ENCODE measurements around the gene PIP5K1B. TPM values are rescaled to one million over a fixed set of nuclear protein-coding genes. Genes with fewer than 3 reads are reported as not detected.

PIP5K1B gene
- total and polyA plus RNA-seq, 10 of the 15 experiments (the other 5 are each of a cell fraction or from before 2014, with no cell fraction given) = 6.8 to 16.3 (median 10.6) TPM

DNA sequence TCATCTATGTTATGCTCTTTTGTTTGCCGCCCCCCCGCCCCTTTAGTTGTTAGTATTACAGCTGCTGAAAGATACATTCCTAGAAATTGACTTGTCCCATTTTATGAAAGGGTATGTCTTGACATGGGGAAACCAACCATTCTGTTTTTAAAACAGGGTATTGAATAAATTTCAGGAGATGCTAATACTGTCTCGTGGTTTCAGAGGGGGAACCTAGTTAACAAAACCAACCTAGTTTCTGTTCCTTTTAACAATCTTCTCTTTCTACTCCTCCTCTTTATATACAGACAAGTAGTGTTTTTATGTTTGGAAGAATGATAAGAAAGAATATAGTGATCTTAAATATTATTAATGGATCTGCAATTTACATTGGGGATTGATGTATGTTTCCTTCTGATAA is 3.5 kb downstream of the PIP5K1B start:
- ChIA-PET CTCF (interaction anchor here (0.6 to 1.8 kb wide), 11 partner anchors 11 to 324 kb away, joined by 3 to 6 read pairs (median 3); a partner anchor contains a TSS), SMC1A (ENCODE audit: uncharacterized antibody, unreplicated experiment) (interaction anchor here (0.6 to 1.9 kb wide), 15 partner anchors 11 to 291 kb away, joined by 3 to 8 read pairs (median 4); a partner anchor contains a TSS), POLR2A (interaction anchor here (0.6 to 0.7 kb wide), 2 partner anchors 15 to 243 kb away, joined by 3 read pairs; no protein-coding TSS in a partner anchor), RAD21 (ENCODE audit: unreplicated experiment) (interaction anchor here (0.9 to 1.9 kb wide), 7 partner anchors 20 to 291 kb away, joined by 3 to 6 read pairs (median 5); no protein-coding TSS in a partner anchor)
- H3K79me2 ChIP-seq (ENCODE audit: control insufficient read depth, insufficient read depth, low read length) = peaks cover 49% of the 10 kb centered on the region
- ATAC-seq (peak; percentile 22), DNase-seq (ENCODE audit: low read depth, low spot score) (no peak), FAIRE-seq (peak; percentile 65)
- H3K36me3 ChIP-seq (ENCODE audit: control insufficient read depth in 2 of 2, insufficient read depth in 2 of 2, low read length in 1 of 2) = no peaks in the 10 kb centered on the region
- WGBS (ENCODE audit: insufficient coverage, insufficient replicate concordance, low lambda C conversion rate, missing lambda C conversion rate) = 0% methylated on average over 3 of the region's 3 CpGs
- in situ Hi-C loops (cut with MboI) (loop anchor here (10.0 kb wide), 1 partner anchor 286 kb away; no protein-coding TSS in a partner anchor), intact Hi-C loops (cut with micrococcal nuclease; ENCODE audit: unreplicated experiment) (loop anchor here (5.0 kb wide), 4 partner anchors 54 to 289 kb away; no protein-coding TSS in a partner anchor)
- peak overlapping the region; percentile 44 for H3K27ac ChIP-seq (ENCODE audit: control insufficient read depth, insufficient read depth)
- no peaks in the 10 kb centered on the region for H4K20me1 ChIP-seq (ENCODE audit: control insufficient read depth, insufficient read depth)
- no peak overlapping the region for H2AFZ ChIP-seq (ENCODE audit: control insufficient read depth, low read depth, low read length)
- peaks cover 28% of the 10 kb centered on the region for H3K4me1 ChIP-seq (ENCODE audit: control insufficient read depth, insufficient read depth, low read length)
- no peak overlapping the region for H3K9ac ChIP-seq (ENCODE audit: control insufficient read depth, insufficient read depth, low read length)
- no TSS peak for BruUV-seq (replicated peaks)
- H3K9me3 ChIP-seq (replicated peaks; ENCODE audit: control insufficient read depth, insufficient read depth, low read length) = no peaks in the 10 kb centered on the region; the same call in 2 of the 3 replicates
- H3K4me2 ChIP-seq (ENCODE audit: control insufficient read depth, insufficient read depth) = peak overlapping the region; percentile 86
- H3K27me3 ChIP-seq (replicated peaks in 1 of 2; ENCODE audit: control insufficient read depth in 2 of 2, insufficient read depth in 2 of 2, low read length in 1 of 2) = peaks cover 3 to 5% of the 10 kb centered on the region in 2 experiments; a peak in 3 of 4 replicates
- H3K4me3 ChIP-seq = peak overlapping the region; percentile 98; the same call in 1 of the 2 replicates
- TF ChIP-seq CHD4 (IDR thresholded peaks at IDR 0.05) = no peak
- TF ChIP-seq RELA (IDR thresholded peaks at IDR 0.05; ENCODE audit: borderline replicate concordance, partially characterized antibody) = no peak
- no peak for TF ChIP-seq ZNF274 (IDR thresholded peaks at IDR 0.05; ENCODE audit: insufficient read depth, insufficient read length)
- TF ChIP-seq, protein P1, sequence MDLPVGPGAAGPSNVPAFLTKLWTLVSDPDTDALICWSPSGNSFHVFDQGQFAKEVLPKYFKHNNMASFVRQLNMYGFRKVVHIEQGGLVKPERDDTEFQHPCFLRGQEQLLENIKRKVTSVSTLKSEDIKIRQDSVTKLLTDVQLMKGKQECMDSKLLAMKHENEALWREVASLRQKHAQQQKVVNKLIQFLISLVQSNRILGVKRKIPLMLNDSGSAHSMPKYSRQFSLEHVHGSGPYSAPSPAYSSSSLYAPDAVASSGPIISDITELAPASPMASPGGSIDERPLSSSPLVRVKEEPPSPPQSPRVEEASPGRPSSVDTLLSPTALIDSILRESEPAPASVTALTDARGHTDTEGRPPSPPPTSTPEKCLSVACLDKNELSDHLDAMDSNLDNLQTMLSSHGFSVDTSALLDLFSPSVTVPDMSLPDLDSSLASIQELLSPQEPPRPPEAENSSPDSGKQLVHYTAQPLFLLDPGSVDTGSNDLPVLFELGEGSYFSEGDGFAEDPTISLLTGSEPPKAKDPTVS (IDR thresholded peaks at IDR 0.05; ENCODE audit: low read depth, low read length) = no peak
- peak; percentile 86 for TF ChIP-seq RUNX3 (IDR thresholded peaks at IDR 0.05; ENCODE audit: low read length)
- TF ChIP-seq SP1 (IDR thresholded peaks at IDR 0.05; ENCODE audit: low read depth, low read length) = no peak
- no peak for TF ChIP-seq FOXK2 (IDR thresholded peaks at IDR 0.05)
- peak in 1 of 2 experiments; percentile 18; a peak in 2 of 4 replicates for TF ChIP-seq BHLHE40 (IDR thresholded peaks at IDR 0.05; ENCODE audit: borderline replicate concordance in 1 of 2, low read depth in 2 of 2, low read length in 1 of 2)
- no peak for TF ChIP-seq EGR1 (IDR thresholded peaks at IDR 0.05; ENCODE audit: borderline replicate concordance in 1 of 2, low read depth in 2 of 2, low read length in 2 of 2)
- TF ChIP-seq, protein P2, sequence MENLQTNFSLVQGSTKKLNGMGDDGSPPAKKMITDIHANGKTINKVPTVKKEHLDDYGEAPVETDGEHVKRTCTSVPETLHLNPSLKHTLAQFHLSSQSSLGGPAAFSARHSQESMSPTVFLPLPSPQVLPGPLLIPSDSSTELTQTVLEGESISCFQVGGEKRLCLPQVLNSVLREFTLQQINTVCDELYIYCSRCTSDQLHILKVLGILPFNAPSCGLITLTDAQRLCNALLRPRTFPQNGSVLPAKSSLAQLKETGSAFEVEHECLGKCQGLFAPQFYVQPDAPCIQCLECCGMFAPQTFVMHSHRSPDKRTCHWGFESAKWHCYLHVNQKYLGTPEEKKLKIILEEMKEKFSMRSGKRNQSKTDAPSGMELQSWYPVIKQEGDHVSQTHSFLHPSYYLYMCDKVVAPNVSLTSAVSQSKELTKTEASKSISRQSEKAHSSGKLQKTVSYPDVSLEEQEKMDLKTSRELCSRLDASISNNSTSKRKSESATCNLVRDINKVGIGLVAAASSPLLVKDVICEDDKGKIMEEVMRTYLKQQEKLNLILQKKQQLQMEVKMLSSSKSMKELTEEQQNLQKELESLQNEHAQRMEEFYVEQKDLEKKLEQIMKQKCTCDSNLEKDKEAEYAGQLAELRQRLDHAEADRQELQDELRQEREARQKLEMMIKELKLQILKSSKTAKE (IDR thresholded peaks at IDR 0.05; ENCODE audit: low read depth, poor library complexity, severe bottlenecking) = peak; percentile 44
- no peak for TF ChIP-seq MYC (IDR thresholded peaks at IDR 0.05; ENCODE audit: insufficient read depth, insufficient read length, insufficient replicate concordance, low read length, severe bottlenecking)
- peak; percentile 52; the same call in 1 of the 2 replicates for TF ChIP-seq NFIC (IDR thresholded peaks at IDR 0.05; ENCODE audit: low read depth, low read length)
- no peak for TF ChIP-seq EP300 (IDR thresholded peaks at IDR 0.05; ENCODE audit: borderline replicate concordance in 1 of 2, control insufficient read depth in 1 of 2, low read depth in 2 of 2, low read length in 2 of 2)
- no peak for TF ChIP-seq STAT3 (IDR thresholded peaks at IDR 0.05; ENCODE audit: low read depth, low read length)
- peak; percentile 86 for TF ChIP-seq SPI1 (IDR thresholded peaks at IDR 0.05; ENCODE audit: borderline replicate concordance, insufficient read depth, low read depth, low read length)
- no peak for TF ChIP-seq RAD21 (IDR thresholded peaks at IDR 0.05; ENCODE audit: insufficient read depth, low read depth, low read length)
- TF ChIP-seq, protein P3, sequence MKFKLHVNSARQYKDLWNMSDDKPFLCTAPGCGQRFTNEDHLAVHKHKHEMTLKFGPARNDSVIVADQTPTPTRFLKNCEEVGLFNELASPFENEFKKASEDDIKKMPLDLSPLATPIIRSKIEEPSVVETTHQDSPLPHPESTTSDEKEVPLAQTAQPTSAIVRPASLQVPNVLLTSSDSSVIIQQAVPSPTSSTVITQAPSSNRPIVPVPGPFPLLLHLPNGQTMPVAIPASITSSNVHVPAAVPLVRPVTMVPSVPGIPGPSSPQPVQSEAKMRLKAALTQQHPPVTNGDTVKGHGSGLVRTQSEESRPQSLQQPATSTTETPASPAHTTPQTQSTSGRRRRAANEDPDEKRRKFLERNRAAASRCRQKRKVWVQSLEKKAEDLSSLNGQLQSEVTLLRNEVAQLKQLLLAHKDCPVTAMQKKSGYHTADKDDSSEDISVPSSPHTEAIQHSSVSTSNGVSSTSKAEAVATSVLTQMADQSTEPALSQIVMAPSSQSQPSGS (IDR thresholded peaks at IDR 0.05; ENCODE audit: low read length) = peak; percentile 16; the same call in 1 of the 2 replicates
